ENCODE results near the gene KRT15. TPM values are rescaled to one million over a fixed set of nuclear protein-coding genes. Genes with fewer than 3 reads are reported as not detected.

Gene KRT15
- polyA plus RNA-seq, 1 donor: 3.2 TPM

DNA sequence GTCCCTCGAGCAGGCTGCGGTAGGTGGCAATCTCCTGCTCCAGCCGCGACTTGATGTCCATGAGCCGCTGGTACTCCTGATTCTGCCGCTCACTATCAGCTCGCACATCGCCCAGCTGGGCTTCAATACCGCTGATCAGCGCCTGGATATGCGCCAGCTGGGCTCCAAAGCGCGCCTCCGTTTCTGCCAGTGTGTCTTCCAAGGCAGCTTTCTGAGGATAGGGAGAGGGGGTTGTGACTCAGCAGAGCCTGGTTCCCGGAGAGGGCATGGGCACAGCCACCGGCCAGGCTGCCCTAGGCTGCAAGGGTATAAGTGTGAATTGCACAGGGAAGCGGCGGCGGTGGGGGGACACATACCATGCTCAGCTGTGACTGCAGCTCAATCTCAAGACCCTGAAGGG, 5.1 kb upstream of the KRT15 start:
- DNase-seq: no peak

- no peak for DNase-seq
Observed at GRCh38 chr17:41523225-41523593, 4.5 kb upstream of the KRT15 start.

DNA sequence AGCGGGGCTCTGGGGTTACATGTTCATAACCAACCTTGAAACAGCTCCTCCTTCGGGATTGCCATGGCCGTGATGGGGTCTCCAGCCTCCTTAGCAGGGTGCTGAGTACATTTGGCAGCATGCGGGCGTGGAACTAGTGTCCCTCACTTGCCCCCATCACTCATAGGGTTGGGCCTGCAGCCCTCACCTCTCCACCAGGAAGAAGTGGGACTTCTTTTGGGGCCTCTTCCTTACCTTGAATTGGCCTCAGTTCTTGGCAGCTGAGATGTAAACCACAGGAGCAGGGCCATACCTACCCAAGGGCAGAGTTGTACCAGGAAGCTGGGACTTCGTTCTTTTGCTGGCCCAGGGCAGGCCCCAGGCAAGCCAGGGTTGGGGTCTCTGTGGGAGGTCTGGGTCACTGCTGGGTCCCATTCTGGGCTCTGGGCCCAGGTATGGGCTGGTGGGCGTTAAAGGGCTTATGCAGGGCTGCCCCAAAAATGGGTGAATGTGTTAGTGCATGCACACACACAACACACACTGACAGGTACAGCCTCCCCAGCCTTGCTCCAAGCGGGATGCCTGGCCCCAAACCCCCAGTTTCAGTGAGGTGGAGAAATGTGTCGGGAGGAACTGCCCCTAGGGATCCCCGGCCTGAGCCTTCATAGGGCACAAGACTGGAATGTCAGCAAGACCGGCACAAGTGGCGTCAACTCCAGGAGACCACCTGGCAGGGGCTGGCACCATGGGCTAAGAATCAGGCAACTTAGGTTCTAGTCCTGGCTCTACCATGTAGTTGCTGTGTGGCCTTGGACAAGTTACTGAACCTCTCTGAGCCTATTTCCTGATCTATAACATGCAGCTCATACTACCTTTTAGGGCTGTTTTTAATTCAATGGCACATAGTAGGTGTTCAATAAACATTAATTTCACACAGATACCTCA, 3.9 kb upstream of the KRT15 start:
- no peak for DNase-seq

- DNase-seq: no peak
Observed at GRCh38 chr17:41521574-41522261, 3.0 kb upstream of the KRT15 start.

DNA sequence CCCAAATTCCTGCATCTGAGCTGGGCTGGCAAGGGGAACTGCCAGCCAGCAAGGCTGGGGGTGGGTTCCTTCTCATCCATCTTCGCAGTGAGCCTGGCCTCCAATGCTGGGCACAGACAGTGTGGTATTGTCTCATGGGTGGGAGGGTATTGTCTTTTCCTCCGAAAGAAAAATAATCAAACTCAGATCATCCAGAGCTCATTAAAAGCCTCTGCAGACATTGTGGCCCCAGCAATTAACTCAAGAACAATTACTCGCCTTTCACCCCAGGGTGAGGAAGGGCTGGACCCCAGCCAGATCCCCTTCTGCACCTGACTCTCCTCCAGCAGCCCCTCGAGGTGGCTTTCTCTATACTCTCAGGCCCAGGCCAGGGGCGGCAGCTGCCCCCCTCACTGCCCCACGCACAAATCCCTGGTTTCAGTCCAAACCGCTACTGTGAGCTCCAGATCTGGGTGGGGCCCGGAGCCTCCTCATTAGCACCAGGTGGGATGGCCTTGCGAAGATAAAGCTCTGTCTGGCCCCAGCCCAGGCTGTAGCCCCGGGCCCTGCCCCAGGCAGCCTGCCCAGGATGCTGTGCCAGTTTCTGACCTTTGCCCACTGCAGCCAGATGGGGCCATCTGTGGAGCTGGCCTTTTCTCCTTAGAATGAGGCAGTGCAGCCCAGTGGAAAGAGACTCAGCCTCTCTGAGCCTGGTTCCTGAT, 2.3 kb upstream of the KRT15 start:
- no peak for DNase-seq

DNA sequence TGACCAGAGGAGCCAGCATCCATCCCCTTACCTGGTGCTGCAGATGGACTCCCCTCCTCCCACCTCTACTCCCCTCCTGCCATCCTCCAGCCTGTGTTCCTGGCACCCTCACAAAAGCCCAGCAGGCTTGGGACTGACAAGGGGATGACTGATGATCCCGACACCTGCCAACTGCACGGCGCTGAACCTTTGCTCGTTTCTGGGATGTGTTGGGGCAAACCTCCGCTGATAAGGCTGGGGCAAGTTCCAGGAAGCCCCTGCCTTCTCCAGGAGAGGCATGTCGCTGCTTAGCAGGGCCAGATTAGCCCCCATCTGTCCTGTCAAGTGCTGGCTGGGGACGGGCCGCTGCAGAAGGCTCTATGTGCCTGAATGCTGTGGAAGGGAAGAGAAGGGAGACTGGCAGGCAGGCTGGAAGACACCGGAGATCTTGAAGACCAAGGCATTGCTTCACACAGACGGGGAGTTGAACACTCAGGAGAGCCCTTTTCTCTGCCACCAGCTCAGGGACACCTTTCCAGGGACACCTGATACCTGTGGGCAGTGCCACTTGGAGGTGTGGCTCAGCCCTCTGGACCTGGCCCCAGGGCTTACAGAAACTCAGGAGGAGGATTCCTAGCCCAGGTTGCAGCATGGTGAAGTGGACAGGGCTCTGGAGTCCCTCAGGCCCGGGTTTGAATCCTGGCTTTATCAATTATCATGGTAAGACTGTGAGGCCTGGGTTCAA, 973 bp upstream of the KRT15 start:
- no peak for DNase-seq

- no peak for DNase-seq
Observed at GRCh38 chr17:41518031-41518430, 659 bp downstream of the KRT15 start.

DNA sequence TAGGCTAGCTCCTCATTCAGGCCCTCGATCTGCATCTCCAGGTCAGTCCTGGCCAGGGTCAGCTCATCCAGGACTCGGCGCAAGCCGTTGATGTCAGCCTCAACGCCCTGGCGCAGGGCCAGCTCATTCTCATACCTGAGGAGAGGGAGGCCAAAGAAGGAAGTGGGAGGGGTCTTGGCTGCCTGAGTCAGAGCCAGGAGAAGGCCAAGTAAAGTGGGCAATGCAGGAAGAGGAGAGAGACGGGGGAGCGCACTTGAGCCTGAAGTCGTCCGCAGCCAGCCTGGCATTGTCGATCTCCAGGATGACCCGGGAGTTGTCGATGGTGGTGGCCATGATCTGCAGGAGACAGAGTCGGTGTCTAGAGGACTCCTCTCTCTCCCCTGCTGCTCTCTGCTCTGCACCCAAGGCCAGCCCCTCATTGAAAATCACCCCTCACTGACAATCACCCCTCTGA, 1.8 kb downstream of the KRT15 start:
- DNase-seq: no peak

DNA sequence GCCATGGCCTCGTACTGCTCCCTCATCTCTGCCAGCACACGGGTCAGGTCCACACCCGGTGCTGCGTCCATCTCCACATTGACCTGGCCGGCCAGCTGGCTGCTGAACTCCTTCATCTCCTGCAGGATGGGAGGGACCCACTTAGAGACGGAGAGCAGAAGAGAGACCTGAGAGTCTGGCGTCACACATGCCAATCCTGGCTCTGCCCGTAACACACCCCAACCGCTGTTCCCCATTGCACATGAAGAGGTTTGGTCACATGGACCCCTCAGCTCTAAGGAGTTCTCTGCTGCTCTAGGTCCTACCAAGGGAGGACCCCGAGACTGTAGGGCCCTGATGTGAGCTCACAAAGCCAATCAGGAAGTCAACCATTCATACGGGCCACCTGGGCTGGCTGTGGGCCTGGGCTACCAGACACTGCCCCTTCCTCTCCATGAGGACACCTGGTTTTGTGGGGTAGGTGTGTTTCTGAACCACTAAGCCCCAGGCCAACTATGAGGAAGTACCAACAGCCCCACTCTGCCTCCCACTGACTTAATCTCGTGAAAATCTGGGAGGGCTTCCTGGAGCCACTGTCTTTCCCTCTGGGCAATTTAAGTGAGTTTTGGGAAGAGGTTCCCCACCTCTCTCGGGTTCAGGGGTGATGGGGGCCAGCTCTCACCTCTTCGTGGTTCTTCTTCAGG, 2.4 kb downstream of the KRT15 start:
- no peak for DNase-seq

DNA sequence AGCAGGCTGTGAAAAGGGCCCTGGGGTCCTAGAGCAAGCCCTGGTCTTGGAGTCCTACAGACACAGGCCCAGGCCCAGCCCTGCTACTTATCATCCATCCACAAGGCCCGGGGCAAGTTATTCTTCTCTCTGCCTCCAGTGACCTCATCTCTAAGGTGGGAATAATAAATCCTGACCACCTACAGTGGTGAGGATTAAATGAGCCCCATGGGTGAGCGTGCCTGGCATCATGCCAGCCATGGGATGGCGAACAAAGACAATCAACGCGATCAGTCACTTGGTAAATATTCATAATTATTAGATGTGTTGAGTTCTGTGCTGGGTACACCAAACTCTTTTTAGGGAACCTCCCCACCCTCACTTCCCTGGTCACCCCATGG, 5.5 kb downstream of the KRT15 start:
- no peak for DNase-seq

GRCh38 chr17:41512546-41513167, 6.0 kb downstream of the KRT15 start:
- no peak for DNase-seq

- no peak for DNase-seq
Observed at GRCh38 chr17:41511716-41512115, 7.0 kb downstream of the KRT15 start.

DNA sequence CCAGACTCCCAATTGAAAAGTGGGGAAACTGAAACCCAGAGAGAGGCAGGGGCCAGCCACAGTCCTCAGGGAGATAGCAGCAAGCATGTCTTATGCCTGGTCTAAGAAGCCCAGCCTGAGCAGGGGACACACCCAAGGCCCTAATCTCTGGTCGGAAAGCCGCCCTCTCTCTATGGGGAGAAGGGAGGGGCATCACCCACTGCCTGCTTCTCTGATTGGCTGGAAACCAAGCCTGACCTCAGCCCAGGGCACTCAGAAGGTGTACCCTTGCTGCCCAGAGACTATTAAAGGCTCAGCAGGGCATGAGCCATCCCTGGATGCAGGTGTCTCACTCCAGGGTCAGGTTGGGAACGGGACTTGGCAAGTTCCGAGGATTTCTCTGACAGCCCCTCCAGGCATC, 7.6 kb downstream of the KRT15 start:
- no peak for DNase-seq

- no peak for DNase-seq
Observed at GRCh38 chr17:41510251-41511065, 8.2 kb downstream of the KRT15 start.

- DNase-seq: no peak
Observed at GRCh38 chr17:41507315-41507880, 11.3 kb downstream of the KRT15 start.

DNA sequence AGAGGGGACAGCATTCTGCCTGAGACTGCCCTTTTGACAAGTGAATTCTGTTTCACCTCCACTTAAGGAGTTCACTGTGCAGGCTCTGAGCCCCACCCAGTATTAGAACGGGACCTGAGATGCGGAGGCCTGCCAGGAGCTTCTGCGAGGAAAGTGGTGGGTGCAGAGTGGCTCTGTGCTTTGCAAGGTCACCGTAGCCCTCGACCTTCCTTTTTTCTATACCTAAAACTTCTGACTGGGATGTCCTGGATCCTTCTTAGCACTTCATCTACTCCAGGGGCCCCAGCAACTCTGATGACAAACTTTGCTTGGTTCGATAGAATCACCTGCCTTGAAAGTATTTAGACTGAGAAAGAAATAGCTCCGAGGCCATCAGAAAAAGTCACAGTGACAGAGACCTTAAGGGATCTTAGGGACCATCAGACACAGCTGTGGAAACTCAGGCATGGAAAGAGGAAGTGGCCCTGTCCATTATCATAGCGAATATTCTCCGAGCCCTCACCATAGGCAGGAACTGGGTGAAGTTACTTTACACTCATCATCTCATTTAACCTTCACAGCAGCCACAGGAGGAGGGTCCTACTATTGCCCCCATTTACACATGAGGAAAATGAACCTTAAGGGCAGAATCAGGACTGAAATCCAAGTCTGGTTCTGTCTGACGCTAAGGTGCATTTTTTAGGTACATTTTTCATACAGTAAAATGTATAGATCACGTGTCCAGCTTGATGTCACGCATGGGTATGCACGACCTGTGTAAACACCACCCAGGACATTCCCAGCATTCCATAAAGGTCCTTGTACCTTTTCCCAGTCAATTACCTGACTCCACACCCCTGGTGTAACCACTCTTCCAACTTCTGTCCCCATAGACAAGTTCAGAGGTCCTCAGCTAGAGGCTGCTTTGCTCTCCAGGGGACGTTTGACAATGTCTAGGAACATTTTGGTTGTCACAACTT, 12.6 kb downstream of the KRT15 start:
- DNase-seq: no peak

DNA sequence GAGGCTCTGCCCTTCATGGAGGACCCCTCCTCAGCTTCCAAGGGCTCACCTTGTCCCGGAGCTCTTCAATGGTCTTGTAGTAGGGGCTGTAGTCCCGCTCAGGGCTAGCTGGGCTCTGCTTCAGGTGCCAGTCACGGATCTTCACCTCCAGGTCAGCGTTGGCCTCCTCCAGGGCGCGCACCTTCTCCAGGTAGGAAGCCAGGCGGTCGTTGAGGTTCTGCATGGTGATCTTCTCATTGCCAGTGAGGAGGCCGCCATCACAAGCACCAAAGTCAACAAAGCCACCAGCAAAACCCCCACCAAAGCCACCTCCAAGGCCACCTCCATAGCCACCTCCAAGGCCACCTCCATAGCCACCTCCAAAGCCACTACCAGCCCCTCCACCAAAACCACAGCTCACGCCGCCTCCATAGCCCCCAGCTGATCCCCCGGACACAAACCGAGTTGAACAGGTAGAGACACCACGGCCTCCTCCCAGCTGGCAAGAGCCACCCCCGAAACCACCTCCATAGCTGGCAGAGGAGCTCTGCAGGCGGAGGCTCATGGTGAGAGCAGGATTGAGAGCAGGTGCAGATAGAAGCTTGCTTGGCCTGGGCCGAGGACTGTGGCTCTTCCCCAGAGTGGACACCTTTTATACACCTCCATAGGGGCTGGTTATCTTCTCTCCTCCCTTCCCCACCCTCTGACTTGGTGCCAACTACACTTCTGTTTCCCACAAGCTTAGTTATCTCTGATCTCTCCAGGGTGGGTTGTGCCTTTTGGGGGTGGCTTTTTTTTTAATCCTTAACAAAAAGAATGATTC, 13.5 kb downstream of the KRT15 start, which contains the start of gene KRT13:
Gene KRT13, minus strand, starts transcription at position 606 of the 802 bp plus-strand sequence. Its CDS starts 62 bp downstream, at position 544.
- DNase-seq: no peak
